ENCODE measurements around the gene THSD4.

DNA sequence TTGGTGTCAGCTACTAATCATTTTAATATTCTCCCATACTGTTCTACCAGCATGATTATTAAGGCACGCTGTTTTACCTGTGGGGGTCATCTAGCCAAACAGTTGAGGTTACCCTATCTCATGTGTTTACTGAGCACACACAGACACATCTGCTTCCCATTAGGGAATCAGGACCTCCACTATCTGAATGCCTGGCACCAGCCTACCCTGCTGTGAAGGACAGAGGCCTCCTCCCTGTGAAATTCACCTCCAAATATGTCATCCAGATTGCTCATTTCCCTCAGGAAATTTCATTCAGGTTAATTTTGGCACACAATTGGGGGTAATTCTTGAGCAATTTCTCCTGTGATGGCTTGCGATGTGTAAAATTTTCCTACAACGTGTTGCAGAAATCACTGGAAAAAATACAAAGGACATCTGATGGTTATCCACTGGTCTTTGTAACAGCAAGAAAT is 539.5 kb downstream of the THSD4 start:
- TF ChIP-seq, protein P1, sequence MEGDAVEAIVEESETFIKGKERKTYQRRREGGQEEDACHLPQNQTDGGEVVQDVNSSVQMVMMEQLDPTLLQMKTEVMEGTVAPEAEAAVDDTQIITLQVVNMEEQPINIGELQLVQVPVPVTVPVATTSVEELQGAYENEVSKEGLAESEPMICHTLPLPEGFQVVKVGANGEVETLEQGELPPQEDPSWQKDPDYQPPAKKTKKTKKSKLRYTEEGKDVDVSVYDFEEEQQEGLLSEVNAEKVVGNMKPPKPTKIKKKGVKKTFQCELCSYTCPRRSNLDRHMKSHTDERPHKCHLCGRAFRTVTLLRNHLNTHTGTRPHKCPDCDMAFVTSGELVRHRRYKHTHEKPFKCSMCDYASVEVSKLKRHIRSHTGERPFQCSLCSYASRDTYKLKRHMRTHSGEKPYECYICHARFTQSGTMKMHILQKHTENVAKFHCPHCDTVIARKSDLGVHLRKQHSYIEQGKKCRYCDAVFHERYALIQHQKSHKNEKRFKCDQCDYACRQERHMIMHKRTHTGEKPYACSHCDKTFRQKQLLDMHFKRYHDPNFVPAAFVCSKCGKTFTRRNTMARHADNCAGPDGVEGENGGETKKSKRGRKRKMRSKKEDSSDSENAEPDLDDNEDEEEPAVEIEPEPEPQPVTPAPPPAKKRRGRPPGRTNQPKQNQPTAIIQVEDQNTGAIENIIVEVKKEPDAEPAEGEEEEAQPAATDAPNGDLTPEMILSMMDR (conservative IDR thresholded peaks at IDR 0.05; ENCODE audit: low read length) = no peak
- TF ChIP-seq EZH2phosphoT487 (IDR thresholded peaks at IDR 0.05; ENCODE audit: borderline replicate concordance, low read depth, low read length) = no peak
